ENCODE data around the gene ME2.

GRCh38 chr18:50849419-50849821, 29.5 kb upstream of the ME2 start:
- TF ChIP-seq, protein P1, sequence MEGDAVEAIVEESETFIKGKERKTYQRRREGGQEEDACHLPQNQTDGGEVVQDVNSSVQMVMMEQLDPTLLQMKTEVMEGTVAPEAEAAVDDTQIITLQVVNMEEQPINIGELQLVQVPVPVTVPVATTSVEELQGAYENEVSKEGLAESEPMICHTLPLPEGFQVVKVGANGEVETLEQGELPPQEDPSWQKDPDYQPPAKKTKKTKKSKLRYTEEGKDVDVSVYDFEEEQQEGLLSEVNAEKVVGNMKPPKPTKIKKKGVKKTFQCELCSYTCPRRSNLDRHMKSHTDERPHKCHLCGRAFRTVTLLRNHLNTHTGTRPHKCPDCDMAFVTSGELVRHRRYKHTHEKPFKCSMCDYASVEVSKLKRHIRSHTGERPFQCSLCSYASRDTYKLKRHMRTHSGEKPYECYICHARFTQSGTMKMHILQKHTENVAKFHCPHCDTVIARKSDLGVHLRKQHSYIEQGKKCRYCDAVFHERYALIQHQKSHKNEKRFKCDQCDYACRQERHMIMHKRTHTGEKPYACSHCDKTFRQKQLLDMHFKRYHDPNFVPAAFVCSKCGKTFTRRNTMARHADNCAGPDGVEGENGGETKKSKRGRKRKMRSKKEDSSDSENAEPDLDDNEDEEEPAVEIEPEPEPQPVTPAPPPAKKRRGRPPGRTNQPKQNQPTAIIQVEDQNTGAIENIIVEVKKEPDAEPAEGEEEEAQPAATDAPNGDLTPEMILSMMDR (IDR thresholded peaks at IDR 0.05), result no peak
- no peak for TF ChIP-seq POLR2A (IDR thresholded peaks at IDR 0.05)
- TF ChIP-seq EP300 (IDR thresholded peaks at IDR 0.05), result no peak
